Karpas-422 (cell line): Measurements from ENCODE around the gene PTPRJ. TPM values are rescaled to one million over a fixed set of nuclear protein-coding genes. Genes with fewer than 3 reads are reported as not detected.

ENCODE experiments used
- DNase-seq: peaks from one replicate; pipeline ENCODE4 v3.0.0-alpha.2; 2015
- H2AFZ ChIP-seq: fragments of 200-600 bp; sonication (generic); 2 replicates; pipeline ENCODE4 v1.6.1; 2014; ENCODE audit warnings: antibody characterized with exemption, low read length, mixed read lengths
- H3K27ac ChIP-seq: fragments of 200-600 bp; sonication (generic); 2 replicates; pipeline ENCODE4 v1.5.1; 2014; ENCODE audit warnings: mild to moderate bottlenecking, low read length, moderate library complexity
- H3K27me3 ChIP-seq: fragments of 200-600 bp; sonication (generic); 2 replicates; pipeline ENCODE4 v1.6.1; 2014; ENCODE audit warnings: low read length, mixed read lengths
- H3K36me3 ChIP-seq: fragments of 200-600 bp; sonication (generic); 2 replicates; pipeline ENCODE4 v1.6.1; 2014; ENCODE audit warnings: low read length, mixed read lengths; ENCODE audit not compliant: insufficient read depth
- H3K4me1 ChIP-seq: fragments of 200-600 bp; sonication (generic); 2 replicates; pipeline ENCODE4 v1.6.1; 2014; ENCODE audit warnings: mild to moderate bottlenecking, low read length, mixed read lengths
- H3K4me2 ChIP-seq: fragments of 200-600 bp; sonication (generic); 2 replicates; pipeline ENCODE4 v1.6.1; 2014; ENCODE audit warnings: low read length, low read depth, mild to moderate bottlenecking; ENCODE audit not compliant: poor library complexity, severe bottlenecking
- H3K4me3 ChIP-seq: fragments of 200-600 bp; sonication (generic); 2 replicates; pipeline ENCODE4 v1.5.1; 2014; ENCODE audit warnings: mild to moderate bottlenecking, antibody characterized with exemption, low read length, mixed read lengths
- H3K79me2 ChIP-seq: fragments of 200-600 bp; sonication (generic); 2 replicates; pipeline ENCODE4 v1.6.1; 2014; ENCODE audit warnings: mild to moderate bottlenecking, low read length, mixed read lengths
- H3K9ac ChIP-seq: fragments of 200-600 bp; sonication (generic); 2 replicates; pipeline ENCODE4 v1.6.0; 2014; ENCODE audit warnings: low read length
- H3K9me2 ChIP-seq: fragments of 200-600 bp; sonication (generic), shearing (Covaris generic); replicated peaks from 2 replicates; pipeline ENCODE4 v1.6.0; 2014; ENCODE audit warnings: mild to moderate bottlenecking, low read length, moderate library complexity; ENCODE audit not compliant: insufficient read depth
- H3K9me3 ChIP-seq: fragments of 300-700, 200-600 bp; sonication (generic); 2 replicates; pipeline ENCODE4 v1.6.1; 2014; ENCODE audit warnings: low read length, mixed read lengths
- H4K20me1 ChIP-seq: fragments of 200-600 bp; sonication (generic); 2 replicates; pipeline ENCODE4 v1.6.1; 2014; ENCODE audit warnings: mild to moderate bottlenecking, antibody characterized with exemption, low read length, low read depth; ENCODE audit not compliant: insufficient read depth
- total RNA-seq: library from RNA; depleted of rRNA; stranded (reverse); fragments of >200 nt; shearing (Covaris generic); gene quantifications from 2 replicates; pipeline ENCODE4 v1.2.3, GENCODE V29; 2014; ENCODE audit warnings: low replicate concordance

Gene PTPRJ
- total RNA-seq, 1 experiment from 2014 or later = 132 TPM

DNA sequence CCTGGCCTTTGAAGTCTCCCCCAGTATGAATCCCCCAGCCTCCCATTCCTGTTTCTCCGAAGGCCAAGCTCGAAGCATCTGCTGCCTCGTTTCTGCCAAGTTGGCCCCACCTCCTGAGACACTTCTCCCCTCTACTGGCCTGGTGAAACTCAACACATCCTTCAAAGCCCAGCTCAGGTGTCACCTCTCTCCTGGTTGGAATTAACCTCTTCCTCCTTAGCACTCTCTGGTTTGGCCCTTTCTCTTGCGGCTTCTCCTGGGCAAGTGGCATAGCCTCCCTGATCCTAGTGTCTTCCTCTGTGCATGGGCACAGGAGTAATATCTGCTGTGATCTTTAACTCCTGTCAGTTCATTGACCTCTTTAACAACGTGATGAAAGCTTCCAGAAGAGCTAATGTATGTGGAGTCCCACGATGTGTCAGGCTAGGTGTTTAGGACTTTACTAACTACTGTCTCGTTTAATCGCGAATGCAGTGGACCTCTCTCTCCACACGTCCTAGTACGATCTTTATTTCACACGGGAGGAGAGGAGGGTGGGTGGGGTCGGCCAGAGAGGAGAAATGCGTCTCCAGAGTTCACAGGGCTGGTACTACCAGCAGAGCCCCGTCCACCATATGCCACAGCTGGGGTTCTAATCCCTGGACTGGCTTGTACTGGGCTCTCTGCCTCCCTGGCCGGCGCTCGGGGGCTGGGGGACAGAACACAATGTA lies 826 bp upstream of the PTPRJ start:
- Histone ChIP-seq H3K27me3 (no peaks in the 10 kb centered on the region), H3K9ac (peak overlapping the region; percentile 92), H3K9me3 (no peaks in the 10 kb centered on the region), H3K9me2 (no peaks in the 10 kb centered on the region), H4K20me1 (no peaks in the 10 kb centered on the region; the same call in 1 of the 2 replicates), H3K79me2 (peaks cover 36% of the 10 kb centered on the region), H3K27ac (no peak overlapping the region), H3K36me3 (peaks cover 27% of the 10 kb centered on the region), H3K4me2 (peak overlapping the region; percentile 69), H3K4me1 (peaks cover 41% of the 10 kb centered on the region), H2AFZ (no peak overlapping the region), H3K4me3 (peak overlapping the region; percentile 95)
- no peak for DNase-seq

DNA sequence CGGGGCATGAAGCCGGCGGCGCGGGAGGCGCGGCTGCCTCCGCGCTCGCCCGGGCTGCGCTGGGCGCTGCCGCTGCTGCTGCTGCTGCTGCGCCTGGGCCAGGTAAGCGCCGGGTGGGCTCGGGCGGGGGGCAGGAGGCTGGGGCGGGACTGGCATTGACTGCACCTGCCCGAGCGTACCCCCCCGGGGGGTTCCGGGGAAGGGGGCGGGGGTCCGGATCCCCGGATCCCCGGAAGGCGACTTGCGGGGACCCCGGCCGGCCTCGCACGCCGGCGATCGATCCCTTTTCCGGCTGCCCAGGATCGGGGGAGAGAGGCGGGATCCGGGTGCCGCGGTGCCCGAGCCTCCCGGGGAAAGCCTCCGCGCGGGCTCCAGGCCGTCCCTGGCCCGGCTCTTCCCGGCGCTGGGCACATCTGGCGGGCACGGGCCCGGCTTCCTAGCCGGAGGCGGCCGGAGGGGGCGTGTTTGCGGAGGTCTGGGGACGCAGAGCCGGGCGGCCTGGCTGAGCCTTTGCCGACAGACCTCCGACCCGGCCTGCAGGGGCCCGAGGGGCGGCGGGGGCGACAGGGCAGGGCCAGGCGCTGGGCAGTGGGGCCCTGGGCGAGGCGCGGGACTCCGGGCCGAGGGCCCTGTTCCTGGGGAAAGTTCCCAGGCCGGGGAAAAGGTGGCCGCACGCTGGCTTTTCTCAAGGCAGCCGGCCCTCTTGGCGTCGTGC lies 705 bp downstream of the PTPRJ start:
- H3K4me3 ChIP-seq = peak overlapping the region; percentile 95
- DNase-seq = peak; percentile 75
- no peak overlapping the region for H2AFZ ChIP-seq
- peaks cover 51% of the 10 kb centered on the region for H3K4me1 ChIP-seq
- peaks cover 51% of the 10 kb centered on the region for H3K79me2 ChIP-seq
- H3K9me2 ChIP-seq = no peaks in the 10 kb centered on the region
- peak overlapping the region; percentile 92 for H3K9ac ChIP-seq
- H3K36me3 ChIP-seq = peaks cover 31% of the 10 kb centered on the region
- peaks cover 3% of the 10 kb centered on the region for H4K20me1 ChIP-seq
- peak overlapping the region; percentile 81 for H3K4me2 ChIP-seq
- no peaks in the 10 kb centered on the region for H3K27me3 ChIP-seq
- H3K9me3 ChIP-seq = no peaks in the 10 kb centered on the region
- H3K27ac ChIP-seq = peak overlapping the region; percentile 96

DNA sequence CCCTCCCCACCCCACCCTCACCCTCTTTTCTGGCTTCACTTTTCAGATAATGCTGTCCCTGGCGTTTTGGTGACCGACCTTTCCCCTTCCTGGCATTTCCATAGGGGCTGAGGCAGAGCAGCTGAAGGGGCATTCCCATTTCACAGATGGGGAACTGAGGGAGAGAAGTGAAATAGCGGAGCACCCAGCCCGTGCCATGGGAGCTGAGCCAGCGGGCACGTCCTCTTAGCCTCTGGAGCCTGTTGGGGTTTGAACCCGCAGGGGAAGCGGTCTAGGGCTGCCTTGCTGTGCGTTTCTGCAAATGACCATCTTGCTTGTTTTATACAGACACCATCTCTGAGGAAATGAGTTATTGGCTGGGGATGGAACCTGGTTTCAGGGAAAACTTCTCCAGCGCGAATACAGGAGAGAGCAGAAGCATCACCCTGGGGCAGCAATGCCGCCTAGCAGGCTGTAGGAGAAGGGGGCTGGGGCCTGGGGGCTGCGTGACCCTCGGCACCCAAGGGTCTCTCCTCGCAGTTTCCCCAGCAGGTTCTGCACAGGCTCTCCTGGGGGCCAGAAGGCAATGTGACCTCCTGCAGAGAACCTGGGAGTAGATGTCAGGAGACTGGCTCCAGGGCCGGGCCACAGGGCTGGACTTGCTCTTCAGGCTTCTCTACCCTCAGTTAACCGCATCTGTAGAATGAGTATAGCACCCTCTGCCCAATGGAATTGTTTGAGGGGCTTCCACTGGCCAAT lies 1.5 kb downstream of the PTPRJ start:
- no peaks in the 10 kb centered on the region for H3K27me3 ChIP-seq
- peak overlapping the region; percentile 95 for H3K4me3 ChIP-seq
- peaks cover 59% of the 10 kb centered on the region for H3K4me1 ChIP-seq
- no peak overlapping the region for H2AFZ ChIP-seq
- DNase-seq = peak; percentile 72
- H3K27ac ChIP-seq = peak overlapping the region; percentile 96
- H3K36me3 ChIP-seq = peaks cover 31% of the 10 kb centered on the region
- no peaks in the 10 kb centered on the region for H3K9me3 ChIP-seq
- peak overlapping the region; percentile 92 for H3K9ac ChIP-seq
- H3K9me2 ChIP-seq = no peaks in the 10 kb centered on the region
- peaks cover 59% of the 10 kb centered on the region for H3K79me2 ChIP-seq
- peaks cover 10% of the 10 kb centered on the region for H4K20me1 ChIP-seq
- peak overlapping the region; percentile 81 for H3K4me2 ChIP-seq

DNA sequence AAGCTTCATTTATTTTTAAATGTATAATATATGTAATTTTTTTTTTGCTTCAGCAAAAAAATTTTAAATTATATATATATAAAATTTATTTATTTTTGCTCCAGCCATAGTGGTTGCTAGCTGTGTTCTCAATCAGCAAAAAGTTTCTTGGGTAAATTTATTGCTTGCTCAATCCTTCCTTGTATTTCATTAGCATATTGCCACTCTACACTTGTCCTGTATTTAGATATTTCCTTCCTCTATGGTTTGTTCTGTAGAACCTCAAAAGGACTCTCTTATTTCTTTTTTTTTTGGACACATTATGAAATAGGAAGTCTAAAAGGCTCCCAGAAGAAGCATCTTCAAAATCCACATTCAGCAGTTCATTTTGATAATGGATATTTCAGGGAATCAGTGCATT lies 2.3 kb downstream of the PTPRJ start:
- no peaks in the 10 kb centered on the region for H3K9me3 ChIP-seq
- H3K79me2 ChIP-seq = peaks cover 67% of the 10 kb centered on the region
- DNase-seq = no peak
- no peaks in the 10 kb centered on the region for H3K9me2 ChIP-seq
- peaks cover 67% of the 10 kb centered on the region for H3K4me1 ChIP-seq
- H3K4me2 ChIP-seq = peak overlapping the region; percentile 81
- H3K36me3 ChIP-seq = peaks cover 32% of the 10 kb centered on the region
- H3K4me3 ChIP-seq = peak overlapping the region; percentile 95
- no peaks in the 10 kb centered on the region for H3K27me3 ChIP-seq
- peak overlapping the region; percentile 96 for H3K27ac ChIP-seq
- H2AFZ ChIP-seq = no peak overlapping the region
- peak overlapping the region; percentile 92 for H3K9ac ChIP-seq
- peaks cover 15% of the 10 kb centered on the region for H4K20me1 ChIP-seq

DNA sequence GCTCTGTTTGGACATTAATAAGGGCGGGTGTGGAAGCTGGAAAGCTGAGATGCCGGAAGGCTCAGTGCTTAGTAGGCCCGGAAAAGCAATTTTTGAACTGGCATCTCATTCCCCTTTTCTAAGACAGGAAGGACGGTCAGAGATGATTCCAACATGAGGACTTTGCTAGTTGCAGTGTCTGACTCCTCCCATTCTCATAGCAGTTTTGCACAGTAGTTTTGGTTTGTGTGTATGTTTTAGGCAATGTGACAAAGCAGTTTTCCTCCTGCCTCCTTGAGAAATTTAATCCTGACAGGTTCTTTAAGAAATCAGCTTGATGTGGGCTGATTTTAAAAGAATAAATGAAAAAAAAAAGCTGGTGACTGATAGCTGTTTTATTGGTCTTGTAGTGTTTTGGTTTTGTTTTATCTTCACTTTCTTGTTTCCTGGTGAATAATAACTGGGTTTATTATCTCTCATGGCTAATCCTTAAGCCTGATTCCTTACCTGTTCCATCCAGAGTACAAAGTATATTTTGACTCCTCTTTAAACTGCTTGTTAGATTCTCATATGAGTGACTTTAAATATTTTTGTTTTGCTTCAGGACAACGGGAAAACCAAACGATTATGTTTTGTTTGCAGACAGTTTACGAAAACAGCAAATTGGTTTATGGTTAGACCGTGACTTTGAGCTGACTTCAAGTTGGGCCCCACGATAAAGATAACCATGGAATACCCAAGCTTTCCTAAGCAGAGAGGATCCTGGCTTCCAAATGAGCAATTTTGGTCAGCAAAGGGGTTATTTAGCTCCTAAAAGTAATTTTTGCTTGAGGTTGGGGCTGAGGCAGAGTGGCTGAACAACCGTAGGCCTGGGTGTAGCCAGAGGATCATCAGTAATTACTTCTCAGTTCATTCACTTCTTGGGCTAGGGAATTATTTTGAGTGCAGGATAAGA lies 3.4 kb downstream of the PTPRJ start:
- peak overlapping the region; percentile 58 for H3K9ac ChIP-seq

DNA sequence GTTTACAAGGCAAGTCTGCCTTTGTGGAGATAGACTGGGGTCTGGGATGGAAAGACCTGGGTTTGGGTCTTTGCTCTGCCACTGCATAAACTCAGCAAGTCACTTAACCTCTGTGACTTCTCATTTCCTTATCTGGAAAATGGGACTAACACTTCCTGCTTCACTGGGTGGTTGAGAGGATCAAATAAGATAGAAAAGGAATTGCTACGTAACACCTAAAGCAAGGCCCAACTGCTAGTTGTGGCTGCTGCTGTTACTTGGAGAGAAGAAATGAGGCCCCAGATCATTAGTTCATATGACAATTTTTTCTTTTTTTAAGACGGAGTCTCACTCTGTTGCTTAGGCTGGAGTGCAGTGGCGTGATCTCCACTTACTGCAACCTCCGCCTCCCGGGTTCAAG lies 5.9 kb downstream of the PTPRJ start:
- H2AFZ ChIP-seq = no peak overlapping the region
- H3K9me3 ChIP-seq = no peaks in the 10 kb centered on the region
- H3K9ac ChIP-seq = no peak overlapping the region
- peaks cover 34% of the 10 kb centered on the region for H4K20me1 ChIP-seq
- peak overlapping the region; percentile 90 for H3K27ac ChIP-seq
- peaks cover 90% of the 10 kb centered on the region for H3K4me1 ChIP-seq
- peak overlapping the region; percentile 63 for H3K4me2 ChIP-seq
- peak; percentile 40 for DNase-seq
- no peak overlapping the region for H3K4me3 ChIP-seq
- no peaks in the 10 kb centered on the region for H3K9me2 ChIP-seq
- H3K27me3 ChIP-seq = no peaks in the 10 kb centered on the region
- H3K36me3 ChIP-seq = peaks cover 51% of the 10 kb centered on the region
- peaks cover 99% of the 10 kb centered on the region for H3K79me2 ChIP-seq

More for the DNA sequence above, 3.4 kb downstream of the PTPRJ start:
- Histone ChIP-seq H3K9me2 (no peaks in the 10 kb centered on the region), H4K20me1 (peaks cover 23% of the 10 kb centered on the region), H3K36me3 (peaks cover 40% of the 10 kb centered on the region), H3K9me3 (no peaks in the 10 kb centered on the region), H3K27ac (peak overlapping the region; percentile 96), H2AFZ (no peak overlapping the region), H3K4me3 (peak overlapping the region; percentile 51; the same call in 1 of the 2 replicates), H3K27me3 (no peaks in the 10 kb centered on the region), H3K4me2 (peak overlapping the region; percentile 81), H3K79me2 (peaks cover 78% of the 10 kb centered on the region), H3K4me1 (peaks cover 78% of the 10 kb centered on the region)
- DNase-seq = no peak

DNA sequence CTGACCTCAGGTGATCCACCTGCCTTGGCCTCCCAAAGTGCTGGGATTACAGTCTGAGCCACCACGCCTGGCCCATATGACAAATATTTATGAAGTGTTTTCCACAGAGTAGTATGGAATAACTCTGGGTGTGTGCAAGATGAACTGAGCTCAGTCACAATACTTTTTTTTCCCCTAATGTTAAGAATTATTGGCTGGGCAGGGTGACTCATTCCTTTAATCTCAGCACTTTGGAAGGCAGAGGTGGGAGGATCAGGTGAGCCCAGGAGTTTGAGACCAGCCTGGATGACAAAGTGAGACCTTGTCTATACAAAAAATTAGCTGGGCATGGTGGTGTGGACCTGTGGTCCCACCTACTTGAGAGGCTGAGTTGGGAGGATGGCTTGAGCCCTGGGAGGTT lies 6.4 kb downstream of the PTPRJ start:
- H3K36me3 ChIP-seq = peaks cover 54% of the 10 kb centered on the region
- DNase-seq = peak; percentile 40
- H3K9me3 ChIP-seq = no peaks in the 10 kb centered on the region
- H3K27ac ChIP-seq = peak overlapping the region; percentile 90
- no peaks in the 10 kb centered on the region for H3K27me3 ChIP-seq
- peaks cover 99% of the 10 kb centered on the region for H3K79me2 ChIP-seq
- H3K9me2 ChIP-seq = no peaks in the 10 kb centered on the region
- peaks cover 39% of the 10 kb centered on the region for H4K20me1 ChIP-seq
- H2AFZ ChIP-seq = no peak overlapping the region
- H3K4me1 ChIP-seq = peaks cover 95% of the 10 kb centered on the region
- no peak overlapping the region; the same call in 1 of the 2 replicates for H3K4me3 ChIP-seq
- H3K4me2 ChIP-seq = peak overlapping the region; percentile 63
- H3K9ac ChIP-seq = peak overlapping the region; percentile 37; the same call in 1 of the 2 replicates
